ENCODE measurements around the gene PWP2.

DNA sequence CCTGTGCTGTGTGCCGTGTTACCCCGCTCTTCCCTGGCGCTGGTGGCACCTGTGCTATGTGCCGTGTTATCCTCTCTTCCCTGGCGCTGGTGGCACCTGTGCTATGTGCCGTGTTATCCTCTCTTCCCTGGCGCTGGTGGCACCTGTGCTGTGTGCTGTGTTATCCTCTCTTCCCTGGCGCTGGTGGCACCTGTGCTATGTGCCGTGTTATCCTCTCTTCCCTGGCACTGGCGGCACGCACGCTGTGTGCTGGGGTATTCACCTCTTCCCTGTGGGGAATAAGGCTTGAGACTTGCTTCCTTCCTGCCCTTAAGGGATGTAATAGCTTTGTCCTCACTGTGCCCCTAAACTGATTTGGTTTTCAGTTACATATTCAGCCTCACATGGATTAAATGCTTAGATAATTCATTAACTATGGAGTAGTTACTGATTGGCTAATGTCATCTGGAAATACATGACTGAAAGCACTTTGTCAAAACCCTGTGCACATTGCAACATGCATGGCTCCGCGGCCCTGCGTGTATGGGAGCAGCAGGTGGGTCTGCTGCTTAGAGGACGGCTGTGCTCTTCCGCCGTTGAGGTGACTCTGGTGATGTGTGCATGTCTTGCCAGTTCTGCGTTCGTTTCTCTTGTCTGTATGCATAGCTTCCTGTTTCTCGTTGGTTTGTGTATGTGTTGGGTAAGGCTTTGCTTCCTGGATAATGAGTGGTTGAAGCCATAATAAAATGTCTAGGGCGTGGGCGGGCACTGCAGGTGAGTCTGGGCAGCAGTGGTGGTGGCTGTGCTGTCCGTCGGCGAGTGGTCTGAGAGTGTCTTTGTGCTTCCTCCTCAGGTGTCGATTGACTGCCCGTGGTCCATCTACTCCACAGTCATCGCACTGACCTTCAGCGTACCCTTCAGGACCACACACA is 17.9 kb upstream of the PWP2 start:
- TF ChIP-seq, protein P1, sequence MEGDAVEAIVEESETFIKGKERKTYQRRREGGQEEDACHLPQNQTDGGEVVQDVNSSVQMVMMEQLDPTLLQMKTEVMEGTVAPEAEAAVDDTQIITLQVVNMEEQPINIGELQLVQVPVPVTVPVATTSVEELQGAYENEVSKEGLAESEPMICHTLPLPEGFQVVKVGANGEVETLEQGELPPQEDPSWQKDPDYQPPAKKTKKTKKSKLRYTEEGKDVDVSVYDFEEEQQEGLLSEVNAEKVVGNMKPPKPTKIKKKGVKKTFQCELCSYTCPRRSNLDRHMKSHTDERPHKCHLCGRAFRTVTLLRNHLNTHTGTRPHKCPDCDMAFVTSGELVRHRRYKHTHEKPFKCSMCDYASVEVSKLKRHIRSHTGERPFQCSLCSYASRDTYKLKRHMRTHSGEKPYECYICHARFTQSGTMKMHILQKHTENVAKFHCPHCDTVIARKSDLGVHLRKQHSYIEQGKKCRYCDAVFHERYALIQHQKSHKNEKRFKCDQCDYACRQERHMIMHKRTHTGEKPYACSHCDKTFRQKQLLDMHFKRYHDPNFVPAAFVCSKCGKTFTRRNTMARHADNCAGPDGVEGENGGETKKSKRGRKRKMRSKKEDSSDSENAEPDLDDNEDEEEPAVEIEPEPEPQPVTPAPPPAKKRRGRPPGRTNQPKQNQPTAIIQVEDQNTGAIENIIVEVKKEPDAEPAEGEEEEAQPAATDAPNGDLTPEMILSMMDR (conservative IDR thresholded peaks at IDR 0.05) = no peak
- no peak for TF ChIP-seq ZFX (IDR thresholded peaks at IDR 0.05)

All from C4-2B (cell line).